SK-N-SH (cell line): ENCODE results near the gene PGF. TPM values are rescaled to one million over a fixed set of nuclear protein-coding genes. Genes with fewer than 3 reads are reported as not detected.

ENCODE experiments used
- CTCF ChIA-PET: fragments of 300-600, 350-600 bp; formaldehyde crosslinking; extraction: SDS; loops from one replicate; lab custom pipeline; 2021; lab: Yijun Ruan, JAX
- POLR2A ChIA-PET: fragments of 350-600 bp; sonication (Branson Sonifier 250); formaldehyde crosslinking; extraction: SDS; loops from one replicate; lab custom pipeline; 2020; ENCODE audit warnings: antibody characterized with exemption, inconsistent platforms; lab: Yijun Ruan, JAX
- DNase-seq: peaks from one replicate; pipeline ENCODE4 v3.0.0; 2012
- H2AFZ ChIP-seq: fragments of 200-600 bp; sonication (generic); 2 replicates; pipeline ENCODE4 v1.8.1; 2016; ENCODE audit warnings: antibody characterized with exemption, mild to moderate bottlenecking, low read depth
- H3F3A ChIP-seq: fragments of 200-600 bp; sonication (generic); replicated peaks from 2 replicates; pipeline ENCODE3; 2016; ENCODE audit warnings: antibody characterized with exemption, mild to moderate bottlenecking; ENCODE audit not compliant: insufficient read depth
- H3K27ac ChIP-seq, 2 experiments: fragments of 200-500 bp in 1 of 2; fragments of 200-600 bp in 1 of 2; sonication (Bioruptor generic) in 1 of 2; sonication (generic), shearing (Covaris generic) in 1 of 2; 2 replicates each; pipeline versions ENCODE4 v1.5.1 to v1.6.1; 2014 to 2016; ENCODE audit warnings: low read depth in 2 of 2, inconsistent platforms in 1 of 2, low read length in 1 of 2, mild to moderate bottlenecking in 1 of 2, mixed read lengths in 1 of 2
- H3K27me3 ChIP-seq: fragments of 200-600 bp; sonication (generic), shearing (Covaris generic); 2 replicates; pipeline ENCODE4 v1.6.1; 2016; ENCODE audit warnings: mixed run types; ENCODE audit not compliant: insufficient read depth
- H3K36me3 ChIP-seq, 2 experiments: fragments of 200-500 bp in 1 of 2; fragments of 200-600 bp in 1 of 2; sonication (Bioruptor generic) in 1 of 2; sonication (generic) in 1 of 2; replicated peaks in 1 of 2; 2 replicates each; pipeline versions ENCODE3 to v1.5.1; 2014 to 2016; ENCODE audit warnings: low read length in 1 of 2, mild to moderate bottlenecking in 1 of 2; ENCODE audit not compliant: insufficient read depth in 2 of 2, control insufficient read depth in 1 of 2
- H3K4me1 ChIP-seq, 2 experiments: fragments of 200-500 bp in 1 of 2; fragments of 200-600 bp in 1 of 2; sonication (Bioruptor generic) in 1 of 2; sonication (generic), shearing (Covaris generic) in 1 of 2; 2 replicates each; pipeline versions ENCODE4 v1.5.1 to v1.6.1; 2014 to 2016; ENCODE audit warnings: low read depth in 1 of 2, low read length in 1 of 2, mixed run types in 1 of 2; ENCODE audit not compliant: insufficient read depth in 2 of 2, control insufficient read depth in 1 of 2
- H3K4me2 ChIP-seq: fragments of 200-600 bp; sonication (generic), shearing (Covaris generic); 2 replicates; pipeline ENCODE4 v1.6.1; 2017; ENCODE audit warnings: mixed run types
- H3K4me3 ChIP-seq, 2 experiments: fragments of 200-500 bp in 1 of 2; fragments of 200-600 bp in 1 of 2; sonication (Bioruptor generic) in 1 of 2; sonication (generic), shearing (Covaris generic) in 1 of 2; 2 replicates each; pipeline versions ENCODE4 v1.5.1 to v1.8.1; 2014 to 2016; ENCODE audit warnings: low read depth in 2 of 2, inconsistent platforms in 1 of 2, low read length in 1 of 2, mild to moderate bottlenecking in 1 of 2, mixed read lengths in 1 of 2, moderate library complexity in 1 of 2
- H3K79me2 ChIP-seq: fragments of 200-600 bp; sonication (generic); 2 replicates; pipeline ENCODE4 v1.8.1; 2017; ENCODE audit warnings: mild to moderate bottlenecking; ENCODE audit not compliant: insufficient read depth
- H3K9ac ChIP-seq: fragments of 200-600 bp; sonication (generic); 2 replicates; pipeline ENCODE4 v1.6.1; 2017; ENCODE audit warnings: mixed run types
- H3K9me2 ChIP-seq: fragments of 200-600 bp; sonication (generic); 2 replicates; pipeline ENCODE4 v1.6.1; 2017; ENCODE audit warnings: mixed run types
- H3K9me3 ChIP-seq: fragments of 200-600 bp; sonication (generic); 2 replicates; pipeline ENCODE4 v1.6.1; 2017; ENCODE audit warnings: mixed run types, mild to moderate bottlenecking, moderate library complexity
- H4K20me1 ChIP-seq: fragments of 200-600 bp; sonication (generic); 2 replicates; pipeline ENCODE4 v1.6.1; 2017; ENCODE audit warnings: mild to moderate bottlenecking, mixed run types; ENCODE audit not compliant: insufficient read depth
- CHD2 ChIP-seq: fragments of 150-350 bp; IDR thresholded peaks from 2 replicates; pipeline ENCODE4 v1.6.1; 2018; ENCODE audit warnings: low read length; ENCODE audit not compliant: partially characterized antibody
- CTCF ChIP-seq: fragments of 200-600 bp; sonication (generic); IDR thresholded peaks from 2 replicates; pipeline ENCODE4 v1.6.1; 2017; ENCODE audit warnings: antibody characterized with exemption, mild to moderate bottlenecking, moderate library complexity
- EP300 ChIP-seq, 2 experiments: IDR thresholded peaks; 2 replicates each; pipeline versions ENCODE4 v1.4.0 to v1.6.1; 2012; ENCODE audit warnings: borderline replicate concordance in 1 of 2, low read depth in 1 of 2, low read length in 1 of 2
- MXI1 ChIP-seq: IDR thresholded peaks from 2 replicates; pipeline ENCODE4 v1.6.1; 2012; ENCODE audit warnings: mild to moderate bottlenecking, low read depth, low read length, improper control_type of control experiment
- NFIC ChIP-seq: IDR thresholded peaks from 2 replicates; pipeline ENCODE4 v1.4.0; 2012; ENCODE audit warnings: borderline replicate concordance
- NRF1 ChIP-seq: IDR thresholded peaks from 2 replicates; pipeline ENCODE4 v1.6.1; 2012; ENCODE audit warnings: low read depth, mild to moderate bottlenecking, low read length
- PBX3 ChIP-seq: IDR thresholded peaks from 2 replicates; pipeline ENCODE4; 2012
- POLR2AphosphoS5 ChIP-seq: IDR thresholded peaks from 2 replicates; pipeline ENCODE4 v1.6.1; 2012; ENCODE audit warnings: low read depth, low read length
- RAD21 ChIP-seq: IDR thresholded peaks from 2 replicates; pipeline ENCODE4 v1.6.1; 2012; ENCODE audit warnings: mild to moderate bottlenecking, low read length
- RCOR1 ChIP-seq: fragments of 150-350 bp; IDR thresholded peaks from 2 replicates; pipeline ENCODE4 v1.6.1; 2017; ENCODE audit warnings: antibody characterized with exemption, low read length
- RFX5 ChIP-seq: IDR thresholded peaks from 2 replicates; pipeline ENCODE4 v1.6.1; 2012; ENCODE audit warnings: mild to moderate bottlenecking, improper control_type of control experiment, low read length
- RXRA ChIP-seq: IDR thresholded peaks from 2 replicates; pipeline ENCODE4 v1.4.0; 2012; ENCODE audit warnings: low read depth, mild to moderate bottlenecking, borderline replicate concordance
- TAF1 ChIP-seq: IDR thresholded peaks from 2 replicates; pipeline ENCODE4 v1.6.1; 2012; ENCODE audit warnings: low read depth, mild to moderate bottlenecking, low read length, moderate library complexity, borderline replicate concordance
- TCF12 ChIP-seq: IDR thresholded peaks from 2 replicates; pipeline ENCODE4 v1.4.0; 2012
- YY1 ChIP-seq: IDR thresholded peaks from 2 replicates; pipeline ENCODE4 v1.4.0; 2012; ENCODE audit warnings: low read depth, mild to moderate bottlenecking
- WGBS: methylation state at CpG from one replicate; pipeline ENCODE4 v1.1.6; 2017; ENCODE audit warnings: low lambda C conversion rate; 5-methylcytosine and 5-hydroxymethylcytosine counted together
- polyA plus RNA-seq, 3 experiments: library from polyadenylated mRNA; depleted of rRNA; stranded (reverse); fragments of >200 nt; gene quantifications; 2 replicates each; pipeline ENCODE4 v1.2.3, GENCODE V29; 2012
- TF ChIP-seq, protein P1 (sequence below): IDR thresholded peaks from 2 replicates; pipeline ENCODE4 v1.4.0; 2012; ENCODE audit warnings: low read depth, borderline replicate concordance
- TF ChIP-seq, protein P2 (sequence below): IDR thresholded peaks from 2 replicates; pipeline ENCODE4 v1.6.1; 2012; ENCODE audit warnings: mild to moderate bottlenecking, low read depth, low read length, moderate library complexity

Gene PGF
- polyA plus RNA-seq, 1 of the 3 experiments (the other 2 are of a cell fraction): 4.4 TPM

DNA sequence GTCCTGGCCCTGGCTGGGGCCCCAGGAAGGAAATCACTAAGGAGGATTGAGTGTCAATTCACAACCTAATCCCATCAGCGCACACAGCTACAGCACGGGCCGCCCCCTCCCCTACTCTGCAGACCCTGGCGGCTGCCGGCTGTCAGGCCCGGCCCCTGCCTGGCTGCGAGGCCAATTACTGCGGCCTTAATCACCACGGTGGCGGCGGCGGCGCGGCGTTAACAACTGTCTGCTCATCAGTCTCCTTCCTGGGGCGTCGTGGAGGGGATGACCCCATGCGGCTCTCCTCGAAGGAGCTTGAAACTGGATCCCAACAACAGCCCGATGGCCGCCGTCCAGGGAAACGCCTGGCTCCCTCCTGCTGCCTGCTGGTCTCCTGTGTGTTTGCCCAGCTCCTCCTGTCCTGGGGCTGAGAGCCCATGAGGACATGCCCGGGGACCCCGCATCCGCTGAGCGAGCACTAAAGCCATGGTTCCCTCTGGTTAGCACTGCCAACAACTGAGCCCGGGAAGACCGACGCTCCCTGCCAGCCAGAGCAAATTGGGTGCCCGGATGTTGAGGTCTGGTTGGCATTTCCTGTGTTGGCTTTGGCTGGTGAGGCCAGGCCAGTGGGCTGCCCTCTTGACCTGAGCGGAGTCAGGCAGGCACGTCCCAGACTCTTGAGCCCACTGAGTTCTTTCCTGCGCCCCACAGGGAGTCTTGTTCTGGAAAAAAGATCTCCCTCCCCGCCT is 25.5 kb upstream of the PGF start:
- H3K36me3 ChIP-seq: no peaks in the 10 kb centered on the region
- H3K9me3 ChIP-seq: no peaks in the 10 kb centered on the region
- H3K9me2 ChIP-seq: no peaks in the 10 kb centered on the region
- no peak overlapping the region; a peak in 1 of 4 replicates for H3K27ac ChIP-seq
- no peaks in the 10 kb centered on the region for H3F3A ChIP-seq
- no peak for DNase-seq
- no peak overlapping the region for H3K9ac ChIP-seq
- H3K79me2 ChIP-seq: no peaks in the 10 kb centered on the region
- WGBS: 78% methylated on average over 25 of the region's 35 CpGs
- no peaks in the 10 kb centered on the region for H3K27me3 ChIP-seq
- ChIA-PET POLR2A (interaction anchor here (1.6 kb wide), 1 partner anchor 146 kb away, joined by 5 read pairs; the partner anchor contains the start of gene NEK9), CTCF (interaction anchor here (0.9 to 1.4 kb wide), 3 partner anchors 21 to 42 kb away, joined by 3 to 4 read pairs (median 3); partner anchors contain the start of gene EIF2B2)
- no peaks in the 10 kb centered on the region for H4K20me1 ChIP-seq
- no peak overlapping the region for H2AFZ ChIP-seq
- peaks cover 35 to 54% of the 10 kb centered on the region in 2 experiments; a peak in 3 of 4 replicates for H3K4me1 ChIP-seq
- no peak overlapping the region for H3K4me3 ChIP-seq
- H3K4me2 ChIP-seq: peak overlapping the region; percentile 48; the same call in 1 of the 2 replicates
- TF ChIP-seq NRF1 (no peak), POLR2AphosphoS5 (no peak), RXRA (0 out of 2 replicates have a peak, but pooled peaks have one; percentile 44), NFIC (peak; percentile 51; the same call in 1 of the 2 replicates), RAD21 (no peak), TCF12 (peak; percentile 36; the same call in 1 of the 2 replicates)
- TF ChIP-seq, protein P1, sequence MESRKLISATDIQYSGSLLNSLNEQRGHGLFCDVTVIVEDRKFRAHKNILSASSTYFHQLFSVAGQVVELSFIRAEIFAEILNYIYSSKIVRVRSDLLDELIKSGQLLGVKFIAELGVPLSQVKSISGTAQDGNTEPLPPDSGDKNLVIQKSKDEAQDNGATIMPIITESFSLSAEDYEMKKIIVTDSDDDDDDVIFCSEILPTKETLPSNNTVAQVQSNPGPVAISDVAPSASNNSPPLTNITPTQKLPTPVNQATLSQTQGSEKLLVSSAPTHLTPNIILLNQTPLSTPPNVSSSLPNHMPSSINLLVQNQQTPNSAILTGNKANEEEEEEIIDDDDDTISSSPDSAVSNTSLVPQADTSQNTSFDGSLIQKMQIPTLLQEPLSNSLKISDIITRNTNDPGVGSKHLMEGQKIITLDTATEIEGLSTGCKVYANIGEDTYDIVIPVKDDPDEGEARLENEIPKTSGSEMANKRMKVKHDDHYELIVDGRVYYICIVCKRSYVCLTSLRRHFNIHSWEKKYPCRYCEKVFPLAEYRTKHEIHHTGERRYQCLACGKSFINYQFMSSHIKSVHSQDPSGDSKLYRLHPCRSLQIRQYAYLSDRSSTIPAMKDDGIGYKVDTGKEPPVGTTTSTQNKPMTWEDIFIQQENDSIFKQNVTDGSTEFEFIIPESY: no peak

DNA sequence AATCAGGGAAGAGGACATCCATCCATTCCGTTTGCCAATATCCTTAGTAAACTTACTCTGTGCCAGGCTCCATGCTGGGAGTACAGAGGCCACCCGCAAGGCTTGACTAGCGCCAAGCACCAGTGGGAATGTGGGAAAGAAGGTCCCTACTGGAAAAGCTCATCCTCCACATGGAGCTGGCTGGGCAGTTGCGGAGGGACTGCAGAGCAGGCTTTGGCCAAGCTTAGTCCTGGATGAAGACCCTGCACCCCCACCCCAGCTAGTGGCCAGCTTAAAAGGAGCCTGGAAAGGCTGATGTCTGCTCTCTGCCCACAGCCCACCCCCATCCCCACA is 25.0 kb upstream of the PGF start:
- POLR2A ChIA-PET: interaction anchor here (1.1 to 1.6 kb wide), 2 partner anchors 25 to 146 kb away, joined by 3 to 5 read pairs; partner anchors contain the start of genes NEK9 and PGF
- H3K9me2 ChIP-seq: no peaks in the 10 kb centered on the region
- no peaks in the 10 kb centered on the region for H3K9me3 ChIP-seq
- H4K20me1 ChIP-seq: no peaks in the 10 kb centered on the region
- H3F3A ChIP-seq: no peaks in the 10 kb centered on the region
- no peak for DNase-seq
- peaks cover 35 to 59% of the 10 kb centered on the region in 2 experiments; a peak in 3 of 4 replicates for H3K4me1 ChIP-seq
- H3K36me3 ChIP-seq: no peaks in the 10 kb centered on the region
- no peaks in the 10 kb centered on the region for H3K27me3 ChIP-seq
- 94% methylated on average over 3 of the region's 4 CpGs for WGBS
- no peak overlapping the region for H3K4me2 ChIP-seq
- no peak overlapping the region for H3K9ac ChIP-seq
- no peak overlapping the region for H2AFZ ChIP-seq
- CTCF ChIA-PET: interaction anchor here (0.9 to 1.9 kb wide), 2 partner anchors 24 to 42 kb away, joined by 4 read pairs; no protein-coding TSS in a partner anchor
- peak overlapping the region in 1 of 2 experiments; percentile 95; a peak in 2 of 4 replicates for H3K27ac ChIP-seq
- no peak overlapping the region for H3K4me3 ChIP-seq
- no peaks in the 10 kb centered on the region for H3K79me2 ChIP-seq
- TF ChIP-seq MXI1 (no peak), RXRA (no peak), PBX3 (no peak), TAF1 (no peak), YY1 (no peak), POLR2AphosphoS5 (no peak), CHD2 (no peak), RCOR1 (no peak), EP300 (IDR thresholded peaks at IDR 0.05; ENCODE audit: borderline replicate concordance in 1 of 2, low read depth in 1 of 2, low read length in 1 of 2) (no peak), RFX5 (no peak), CTCF (no peak), NRF1 (no peak)
- TF ChIP-seq, protein P2, sequence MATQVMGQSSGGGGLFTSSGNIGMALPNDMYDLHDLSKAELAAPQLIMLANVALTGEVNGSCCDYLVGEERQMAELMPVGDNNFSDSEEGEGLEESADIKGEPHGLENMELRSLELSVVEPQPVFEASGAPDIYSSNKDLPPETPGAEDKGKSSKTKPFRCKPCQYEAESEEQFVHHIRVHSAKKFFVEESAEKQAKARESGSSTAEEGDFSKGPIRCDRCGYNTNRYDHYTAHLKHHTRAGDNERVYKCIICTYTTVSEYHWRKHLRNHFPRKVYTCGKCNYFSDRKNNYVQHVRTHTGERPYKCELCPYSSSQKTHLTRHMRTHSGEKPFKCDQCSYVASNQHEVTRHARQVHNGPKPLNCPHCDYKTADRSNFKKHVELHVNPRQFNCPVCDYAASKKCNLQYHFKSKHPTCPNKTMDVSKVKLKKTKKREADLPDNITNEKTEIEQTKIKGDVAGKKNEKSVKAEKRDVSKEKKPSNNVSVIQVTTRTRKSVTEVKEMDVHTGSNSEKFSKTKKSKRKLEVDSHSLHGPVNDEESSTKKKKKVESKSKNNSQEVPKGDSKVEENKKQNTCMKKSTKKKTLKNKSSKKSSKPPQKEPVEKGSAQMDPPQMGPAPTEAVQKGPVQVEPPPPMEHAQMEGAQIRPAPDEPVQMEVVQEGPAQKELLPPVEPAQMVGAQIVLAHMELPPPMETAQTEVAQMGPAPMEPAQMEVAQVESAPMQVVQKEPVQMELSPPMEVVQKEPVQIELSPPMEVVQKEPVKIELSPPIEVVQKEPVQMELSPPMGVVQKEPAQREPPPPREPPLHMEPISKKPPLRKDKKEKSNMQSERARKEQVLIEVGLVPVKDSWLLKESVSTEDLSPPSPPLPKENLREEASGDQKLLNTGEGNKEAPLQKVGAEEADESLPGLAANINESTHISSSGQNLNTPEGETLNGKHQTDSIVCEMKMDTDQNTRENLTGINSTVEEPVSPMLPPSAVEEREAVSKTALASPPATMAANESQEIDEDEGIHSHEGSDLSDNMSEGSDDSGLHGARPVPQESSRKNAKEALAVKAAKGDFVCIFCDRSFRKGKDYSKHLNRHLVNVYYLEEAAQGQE: no peak
